Activated naive CD4-positive, alpha-beta T cell treated with anti-CD3 and anti-CD28 coated beads, Interleukin-2, amount 50 U/mL, for 72 hours (primary cell): ENCODE measurements around the gene PGBD5. TPM values are rescaled to one million over a fixed set of nuclear protein-coding genes. Genes with fewer than 3 reads are reported as not detected.

Experiments
- ATAC-seq, 2 donors: fragments of 150-1000 bp; cut with Tn5 transposase; 2 replicates each; pipeline ENCODE4 v1.10.0; 2021; ENCODE audit warnings: mild to moderate bottlenecking in 2 of 2, moderate library complexity in 2 of 2
- DNase-seq, 2 donors: peaks; one replicate each; pipeline ENCODE4 v3.0.0; 2021 to 2022; ENCODE audit warnings: low spot score in 2 of 2
- H3K27ac Mint-ChIP-seq, 2 donors: one replicate each; pipeline ENCODE4 v1.8.0; 2022; ENCODE audit warnings: mild to moderate bottlenecking in 2 of 2, mixed read lengths in 2 of 2
- H3K36me3 Mint-ChIP-seq, 2 donors: one replicate each; pipeline ENCODE4 v1.8.0; 2022; ENCODE audit warnings: mixed read lengths in 2 of 2
- H3K9me3 Mint-ChIP-seq, 2 donors: one replicate each; pipeline ENCODE4 v1.8.0; 2022; ENCODE audit warnings: mixed read lengths in 2 of 2
- total RNA-seq, 2 donors: library from RNA; stranded (reverse); gene quantifications; one replicate each; pipeline ENCODE4 v1.2.3, GENCODE V29; 2022

PGBD5 gene
- total RNA-seq, 2 donors from 2014 or later = 0.10 TPM; not detected in 1

DNA sequence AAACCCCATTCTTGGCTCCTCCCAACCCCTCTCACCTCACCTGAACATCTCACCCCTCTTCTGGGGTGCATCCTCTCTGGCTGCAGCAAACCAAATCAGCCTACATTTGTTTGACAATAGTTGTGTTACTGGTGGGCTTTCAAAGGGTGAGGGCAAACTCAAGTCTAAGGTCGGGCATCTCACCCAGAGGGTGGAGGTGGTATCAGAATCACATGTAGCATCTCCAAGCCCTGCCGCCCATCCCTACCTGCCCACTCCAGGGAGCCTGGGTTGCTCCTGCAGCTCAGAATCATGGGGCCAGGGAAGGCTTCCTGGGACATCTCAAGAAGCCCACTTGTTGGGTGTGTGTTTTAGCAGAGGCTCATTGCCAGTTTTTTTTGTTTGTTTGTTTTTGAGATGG, 35.8 kb downstream of the PGBD5 start:
- ATAC-seq (no peak), DNase-seq (no peak)
- Mint-ChIP-seq H3K9me3 (peaks cover 3 to 4% of the 10 kb centered on the region in 2 donors), H3K36me3 (peaks cover 0 to 4% of the 10 kb centered on the region in 2 donors), H3K27ac (no peak overlapping the region)

- Mint-ChIP-seq H3K9me3 (no peaks in the 10 kb centered on the region), H3K27ac (no peak overlapping the region), H3K36me3 (no peaks in the 10 kb centered on the region)
- DNase-seq (no peak), ATAC-seq (no peak)
Measured at GRCh38 chr1:230387876-230388275, 38.3 kb downstream of the PGBD5 start.

DNA sequence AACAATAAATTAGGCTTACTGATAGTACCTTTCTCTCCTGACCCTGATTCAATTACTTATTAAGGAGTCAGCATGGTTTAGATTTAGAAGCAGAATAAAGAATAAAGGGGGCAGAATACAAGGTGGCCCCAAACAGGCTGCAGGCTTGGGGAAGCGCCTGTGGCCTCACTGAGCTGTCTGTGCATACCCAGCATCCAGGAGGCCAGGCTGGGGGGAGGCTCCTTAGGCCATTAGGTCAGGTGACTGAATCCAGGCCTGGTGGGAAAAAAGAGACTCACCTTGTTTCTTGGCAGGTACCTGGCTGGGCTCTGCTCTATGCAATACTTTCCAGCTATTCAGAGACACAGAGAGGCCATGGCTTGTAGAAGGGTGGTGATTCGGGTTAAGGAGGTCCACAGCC, 38.8 kb downstream of the PGBD5 start:
- H3K9me3 Mint-ChIP-seq = no peaks in the 10 kb centered on the region
- ATAC-seq (no peak), DNase-seq (no peak)

GRCh38 chr1:230386637-230387262, 39.4 kb downstream of the PGBD5 start:
- no peak overlapping the region for H3K27ac Mint-ChIP-seq
- no peaks in the 10 kb centered on the region for H3K36me3 Mint-ChIP-seq
- H3K9me3 Mint-ChIP-seq = no peaks in the 10 kb centered on the region
- no peak for ATAC-seq
- no peak for DNase-seq

More for the DNA sequence above, 38.8 kb downstream of the PGBD5 start:
- no peak overlapping the region for H3K27ac Mint-ChIP-seq
- H3K36me3 Mint-ChIP-seq = no peaks in the 10 kb centered on the region

DNA sequence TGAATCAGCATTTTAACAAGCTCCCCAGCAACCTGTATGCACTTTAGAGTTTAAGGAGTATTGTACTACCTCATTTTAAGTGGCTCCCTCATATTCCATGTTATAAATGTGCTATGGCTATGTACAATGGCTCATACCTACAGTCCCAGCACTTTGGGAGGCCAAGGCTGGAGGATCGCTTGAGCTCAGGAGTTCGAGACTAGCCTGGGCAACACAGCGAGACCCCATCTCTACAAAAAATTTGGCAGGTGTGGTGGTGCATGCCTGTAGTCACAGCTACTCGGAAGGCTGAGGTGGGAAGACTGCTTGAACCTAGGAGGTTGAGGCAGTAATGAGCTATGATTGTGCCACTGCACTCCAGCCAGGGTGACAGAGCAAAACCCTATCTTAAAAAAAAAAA, 40.2 kb downstream of the PGBD5 start:
- H3K9me3 Mint-ChIP-seq = no peaks in the 10 kb centered on the region
- H3K27ac Mint-ChIP-seq = no peak overlapping the region
- DNase-seq (no peak), ATAC-seq (no peak)
- H3K36me3 Mint-ChIP-seq = no peaks in the 10 kb centered on the region

GRCh38 chr1:230385158-230385450, 41.0 kb downstream of the PGBD5 start:
- Mint-ChIP-seq H3K9me3 (no peaks in the 10 kb centered on the region), H3K27ac (no peak overlapping the region), H3K36me3 (no peaks in the 10 kb centered on the region)
- no peak for DNase-seq
- ATAC-seq = no peak

- DNase-seq (no peak), ATAC-seq (no peak)
- H3K27ac Mint-ChIP-seq = no peak overlapping the region
- peaks cover 3 to 4% of the 10 kb centered on the region in 2 donors for H3K9me3 Mint-ChIP-seq
- peaks cover 3 to 4% of the 10 kb centered on the region in 2 donors for H3K36me3 Mint-ChIP-seq
Measured at GRCh38 chr1:230384380-230385157, 41.6 kb downstream of the PGBD5 start.

DNA sequence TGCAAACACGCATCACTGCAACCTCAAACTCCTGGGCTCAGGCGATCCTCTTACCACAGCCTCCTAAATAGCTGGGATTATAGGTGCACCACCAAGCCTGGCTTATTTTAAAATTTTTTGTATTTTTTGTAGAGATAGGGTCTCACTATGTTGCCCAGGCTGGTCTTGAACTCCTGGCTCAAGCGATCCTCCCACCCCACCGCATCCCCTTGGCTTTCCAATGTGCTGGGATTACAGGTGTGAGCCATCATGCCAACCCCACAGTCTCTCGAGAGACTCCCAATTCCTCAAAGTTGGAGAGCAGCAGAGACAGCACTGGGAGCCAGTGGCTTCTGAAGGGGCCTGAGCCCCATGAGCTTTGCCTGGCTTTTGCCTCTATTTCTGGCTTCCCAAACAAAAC, 42.7 kb downstream of the PGBD5 start:
- ATAC-seq = no peak
- no peak overlapping the region for H3K27ac Mint-ChIP-seq

DNA sequence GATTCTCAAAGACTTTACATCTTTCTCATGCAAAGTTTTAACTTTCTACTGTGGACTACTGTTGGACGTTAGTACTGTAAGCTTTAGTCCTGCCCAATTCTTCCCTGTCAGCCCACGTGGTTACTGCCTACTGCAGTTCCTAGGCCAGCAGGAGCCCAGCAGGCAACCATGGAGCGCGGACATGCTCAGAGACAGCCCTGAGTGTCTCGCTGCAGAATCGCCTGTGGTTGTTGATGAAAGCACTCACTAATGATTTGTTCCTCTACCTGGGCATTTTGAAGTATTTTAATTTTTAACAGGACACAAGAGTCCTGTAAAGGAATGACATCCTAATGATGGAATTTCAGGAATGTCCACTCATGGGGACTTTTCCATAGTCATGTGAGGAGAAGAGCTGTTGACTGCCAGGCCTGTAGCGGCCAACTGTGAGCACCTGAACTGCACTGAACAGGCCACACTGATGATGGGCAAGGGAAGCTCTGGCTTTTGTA, 44.1 kb downstream of the PGBD5 start:
- H3K36me3 Mint-ChIP-seq = peaks cover 11 to 12% of the 10 kb centered on the region in 2 donors
- no peak overlapping the region for H3K27ac Mint-ChIP-seq
- peaks cover 10% of the 10 kb centered on the region in 2 donors for H3K9me3 Mint-ChIP-seq
- DNase-seq = no peak
- no peak for ATAC-seq

More for the DNA sequence above, 42.7 kb downstream of the PGBD5 start:
- Mint-ChIP-seq H3K36me3 (peaks cover 11 to 12% of the 10 kb centered on the region in 2 donors), H3K9me3 (peaks cover 10% of the 10 kb centered on the region in 2 donors)
- DNase-seq = no peak

DNA sequence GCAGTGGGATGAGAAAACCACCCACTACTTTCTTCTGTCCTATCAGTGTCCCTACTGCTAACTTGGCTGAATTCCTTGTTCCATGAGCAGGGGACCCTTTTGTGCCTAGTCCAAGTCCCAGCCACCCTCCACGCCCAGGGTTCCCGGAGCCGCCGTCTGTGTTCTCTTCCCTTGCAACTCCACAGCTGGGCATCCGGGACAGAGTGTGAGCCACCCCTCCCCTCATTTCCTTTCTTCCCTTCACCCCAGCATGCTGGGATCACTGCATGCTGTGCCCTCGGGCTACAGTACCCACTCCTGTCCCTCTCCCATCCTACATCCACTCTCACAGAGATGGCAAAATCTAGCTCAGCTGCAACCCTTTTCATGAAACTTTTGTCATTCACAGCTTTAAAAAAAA, 44.5 kb downstream of the PGBD5 start:
- Mint-ChIP-seq H3K36me3 (peaks cover 11 to 12% of the 10 kb centered on the region in 2 donors), H3K9me3 (peaks cover 10% of the 10 kb centered on the region in 2 donors), H3K27ac (peak overlapping the region in 1 of 2 donors; percentile 34)
- DNase-seq (no peak), ATAC-seq (no peak)

GRCh38 chr1:230381049-230381467, 45.1 kb downstream of the PGBD5 start:
- ATAC-seq (no peak), DNase-seq (no peak)
- no peak overlapping the region for H3K27ac Mint-ChIP-seq

DNA sequence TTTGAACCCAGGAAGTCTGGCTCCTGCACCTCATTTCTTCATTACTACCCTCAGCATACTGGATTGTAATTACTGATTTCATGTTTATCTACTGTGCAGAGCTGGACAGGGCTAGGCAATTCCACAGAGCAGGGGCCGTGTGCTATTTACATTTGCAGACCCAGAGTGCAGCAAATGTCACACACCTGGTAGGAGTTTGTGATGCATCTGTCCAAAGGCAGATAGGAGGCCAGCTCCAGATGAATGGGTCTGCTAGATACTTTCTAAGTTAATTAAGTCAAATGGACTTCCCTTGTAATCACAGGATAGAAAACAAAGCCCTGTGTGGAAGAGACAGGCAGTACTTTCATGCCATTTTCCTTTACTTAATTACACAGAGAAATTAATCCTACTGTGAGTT, 46.2 kb downstream of the PGBD5 start:
- Mint-ChIP-seq H3K27ac (no peak overlapping the region), H3K36me3 (peaks cover 11 to 12% of the 10 kb centered on the region in 2 donors), H3K9me3 (peaks cover 10% of the 10 kb centered on the region in 2 donors)
- no peak for DNase-seq
- no peak for ATAC-seq

More at GRCh38 chr1:230381049-230381467, 45.1 kb downstream of the PGBD5 start:
- Mint-ChIP-seq H3K36me3 (peaks cover 11 to 12% of the 10 kb centered on the region in 2 donors), H3K9me3 (peaks cover 10% of the 10 kb centered on the region in 2 donors)

DNA sequence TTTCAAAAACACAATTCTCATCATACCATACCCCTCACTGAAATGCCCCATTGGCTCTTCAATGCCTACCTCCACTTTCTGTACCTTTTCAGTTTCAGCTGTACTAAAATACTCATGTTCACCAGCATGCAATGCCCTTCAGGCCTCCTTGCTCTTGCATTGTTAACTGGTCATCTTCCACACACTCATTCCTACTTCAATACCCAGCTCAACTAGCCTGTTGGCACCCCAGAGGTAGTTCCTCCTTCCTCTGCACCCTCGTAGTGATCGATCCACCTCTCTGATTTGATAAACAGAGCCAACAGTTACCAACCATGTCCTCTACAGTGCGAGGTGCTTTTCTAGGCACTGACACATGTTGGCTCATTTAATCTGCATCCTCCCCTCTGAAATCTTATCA, 46.7 kb downstream of the PGBD5 start:
- DNase-seq = no peak
- Mint-ChIP-seq H3K36me3 (peaks cover 11 to 12% of the 10 kb centered on the region in 2 donors), H3K27ac (peak overlapping the region in 1 of 2 donors; percentile 5), H3K9me3 (peaks cover 10% of the 10 kb centered on the region in 2 donors)
- no peak for ATAC-seq

- H3K27ac Mint-ChIP-seq = no peak overlapping the region
- H3K9me3 Mint-ChIP-seq = peaks cover 10% of the 10 kb centered on the region in 2 donors
- H3K36me3 Mint-ChIP-seq = peaks cover 11 to 12% of the 10 kb centered on the region in 2 donors
- ATAC-seq = no peak
- no peak for DNase-seq
Measured at GRCh38 chr1:230377851-230378250, 48.3 kb downstream of the PGBD5 start.

DNA sequence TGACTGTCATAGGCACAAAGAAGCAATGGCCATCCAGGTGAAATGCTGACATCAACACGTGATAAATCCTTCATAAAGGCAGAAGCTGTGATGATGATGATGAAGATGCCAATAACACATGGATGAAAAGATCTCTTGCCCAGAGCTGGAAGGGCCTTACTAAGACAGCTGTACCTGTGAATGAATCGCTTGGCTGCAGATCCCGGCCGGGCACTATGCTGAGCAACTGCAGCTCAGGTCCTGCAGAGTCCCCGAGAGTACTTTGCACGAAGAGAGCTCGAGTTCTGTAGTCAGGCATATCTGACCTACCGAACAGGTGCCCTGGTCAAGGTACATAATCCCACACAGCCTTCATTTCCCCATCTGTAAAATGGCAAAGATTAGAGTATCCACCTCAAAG, 48.8 kb downstream of the PGBD5 start:
- DNase-seq (no peak), ATAC-seq (no peak)
- peaks cover 10% of the 10 kb centered on the region in 2 donors for H3K9me3 Mint-ChIP-seq
- H3K27ac Mint-ChIP-seq = no peak overlapping the region
- H3K36me3 Mint-ChIP-seq = peaks cover 11 to 12% of the 10 kb centered on the region in 2 donors

GRCh38 chr1:230376296-230376695, 49.8 kb downstream of the PGBD5 start:
- Mint-ChIP-seq H3K27ac (no peak overlapping the region), H3K9me3 (peaks cover 10% of the 10 kb centered on the region in 2 donors), H3K36me3 (peaks cover 11 to 12% of the 10 kb centered on the region in 2 donors)
- ATAC-seq = no peak
- DNase-seq = no peak

DNA sequence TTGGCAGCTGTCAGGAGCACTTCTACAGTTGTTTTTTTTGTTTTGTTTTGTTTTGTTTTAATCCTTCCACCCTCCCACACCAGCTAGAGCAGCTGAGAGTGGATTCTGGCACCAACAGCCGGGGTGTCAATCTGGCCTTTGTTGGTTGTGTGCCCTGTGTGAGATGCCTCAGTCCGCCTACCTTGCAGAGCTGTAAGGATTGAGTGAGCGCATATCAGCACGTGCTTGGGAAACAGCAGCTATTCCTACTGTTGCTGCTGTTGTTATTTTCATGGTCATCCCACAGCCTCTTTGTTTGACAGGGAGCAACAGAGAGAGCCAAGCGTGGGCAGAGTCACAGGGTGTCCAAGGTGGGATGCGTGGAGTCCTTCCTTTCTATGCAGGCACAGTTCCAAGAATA, 50.4 kb downstream of the PGBD5 start:
- peak overlapping the region in 1 of 2 donors; percentile 40 for H3K27ac Mint-ChIP-seq
- DNase-seq = no peak
- peaks cover 11 to 12% of the 10 kb centered on the region in 2 donors for H3K36me3 Mint-ChIP-seq
- ATAC-seq = no peak
- H3K9me3 Mint-ChIP-seq = peaks cover 10% of the 10 kb centered on the region in 2 donors
